Testis (tissue), 2 donors: Measurements from ENCODE around the gene SH3RF3.

Experiments
- POLR2A ChIP-seq: fragments of 450-650 bp; IDR thresholded peaks from one replicate; pipeline ENCODE4 v1.6.1; 2017; ENCODE audit warnings: antibody characterized with exemption, mild to moderate bottlenecking, moderate library complexity
- TF ChIP-seq, protein P1 (sequence below), 3 experiments: fragments of 450-650 bp in 2 of 3; fragments of 200-600 bp in 1 of 3; sonication (generic) in 1 of 3; IDR thresholded peaks; one replicate each; pipeline ENCODE4 v1.5.1; 2016 to 2019; ENCODE audit warnings: antibody characterized with exemption in 3 of 3, mild to moderate bottlenecking in 2 of 3, moderate library complexity in 1 of 3

DNA sequence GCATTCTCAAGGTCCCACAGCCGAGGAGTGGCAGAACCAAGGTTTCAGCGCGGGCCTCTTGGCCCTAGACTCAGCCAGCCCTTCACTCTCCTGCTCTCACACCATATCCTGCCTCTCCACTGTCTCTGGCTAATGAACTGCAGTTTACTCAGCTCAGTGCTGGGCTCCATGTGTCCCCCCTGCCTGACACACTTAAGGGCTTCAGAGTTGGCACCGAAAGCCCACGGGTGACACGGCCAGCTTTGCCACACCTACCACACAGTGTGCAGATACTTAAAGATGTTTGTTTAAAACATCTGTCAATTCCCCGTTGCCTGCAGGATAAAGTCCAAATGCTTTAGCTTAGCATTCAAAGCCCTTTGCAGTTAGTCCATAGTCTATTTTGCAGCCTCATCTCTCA is 243.6 kb downstream of the SH3RF3 start:
- TF ChIP-seq, protein P1, sequence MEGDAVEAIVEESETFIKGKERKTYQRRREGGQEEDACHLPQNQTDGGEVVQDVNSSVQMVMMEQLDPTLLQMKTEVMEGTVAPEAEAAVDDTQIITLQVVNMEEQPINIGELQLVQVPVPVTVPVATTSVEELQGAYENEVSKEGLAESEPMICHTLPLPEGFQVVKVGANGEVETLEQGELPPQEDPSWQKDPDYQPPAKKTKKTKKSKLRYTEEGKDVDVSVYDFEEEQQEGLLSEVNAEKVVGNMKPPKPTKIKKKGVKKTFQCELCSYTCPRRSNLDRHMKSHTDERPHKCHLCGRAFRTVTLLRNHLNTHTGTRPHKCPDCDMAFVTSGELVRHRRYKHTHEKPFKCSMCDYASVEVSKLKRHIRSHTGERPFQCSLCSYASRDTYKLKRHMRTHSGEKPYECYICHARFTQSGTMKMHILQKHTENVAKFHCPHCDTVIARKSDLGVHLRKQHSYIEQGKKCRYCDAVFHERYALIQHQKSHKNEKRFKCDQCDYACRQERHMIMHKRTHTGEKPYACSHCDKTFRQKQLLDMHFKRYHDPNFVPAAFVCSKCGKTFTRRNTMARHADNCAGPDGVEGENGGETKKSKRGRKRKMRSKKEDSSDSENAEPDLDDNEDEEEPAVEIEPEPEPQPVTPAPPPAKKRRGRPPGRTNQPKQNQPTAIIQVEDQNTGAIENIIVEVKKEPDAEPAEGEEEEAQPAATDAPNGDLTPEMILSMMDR (IDR thresholded peaks at IDR 0.05): no peak
- no peak for TF ChIP-seq POLR2A
